Mesenchymal stem cell (in vitro differentiated cells and primary cell): ENCODE measurements around the gene SEPTIN12.

Experiments used
- DNase-seq: peaks from one replicate; pipeline ENCODE4 v3.0.0-alpha.2; 2013
- H2AFZ ChIP-seq: one replicate; pipeline ENCODE4 v1.6.1; 2013; ENCODE audit warnings: low read depth, mild to moderate bottlenecking, control low read depth, inconsistent platforms, low read length, moderate library complexity
- H2AK5ac ChIP-seq: 2 replicates; pipeline ENCODE4 v1.6.1; 2013; ENCODE audit warnings: low read length, moderate library complexity, mild to moderate bottlenecking, inconsistent platforms; ENCODE audit not compliant: severe bottlenecking
- H2BK120ac ChIP-seq: one replicate; pipeline ENCODE4 v1.6.1; 2013; ENCODE audit warnings: low read depth, mild to moderate bottlenecking, inconsistent platforms, low read length, moderate library complexity
- H2BK12ac ChIP-seq, 2 experiments: one replicate each; pipeline ENCODE4 v1.6.1; 2013; ENCODE audit warnings: inconsistent platforms in 2 of 2, low read length in 2 of 2, mild to moderate bottlenecking in 2 of 2, moderate library complexity in 2 of 2, control low read depth in 1 of 2
- H2BK15ac ChIP-seq: one replicate; pipeline ENCODE4 v1.6.1; 2013; ENCODE audit warnings: mild to moderate bottlenecking, low read depth, inconsistent platforms; ENCODE audit not compliant: poor library complexity, severe bottlenecking
- H2BK5ac ChIP-seq: 2 replicates; pipeline ENCODE4 v1.6.1; 2013; ENCODE audit warnings: low read depth, mild to moderate bottlenecking, low read length, control low read depth, inconsistent platforms; ENCODE audit not compliant: poor library complexity, severe bottlenecking
- H3K14ac ChIP-seq, 2 experiments: one replicate each; pipeline ENCODE4 v1.6.1; 2013; ENCODE audit warnings: inconsistent platforms in 2 of 2, low read length in 2 of 2, control low read depth in 1 of 2, mild to moderate bottlenecking in 1 of 2, moderate library complexity in 1 of 2
- H3K18ac ChIP-seq, 2 experiments: one replicate each; pipeline ENCODE4 v1.6.1; 2013; ENCODE audit warnings: inconsistent platforms in 2 of 2, low read length in 2 of 2, control low read depth in 1 of 2, low read depth in 1 of 2, mild to moderate bottlenecking in 1 of 2
- H3K23ac ChIP-seq, 2 experiments: one replicate each; pipeline ENCODE4 v1.6.1; 2013; ENCODE audit warnings: inconsistent platforms in 2 of 2, low read length in 2 of 2, mild to moderate bottlenecking in 2 of 2, moderate library complexity in 2 of 2, control low read depth in 1 of 2
- H3K27ac ChIP-seq: 2 replicates; pipeline ENCODE4 v1.5.1; 2013; ENCODE audit warnings: mild to moderate bottlenecking, moderate library complexity, low read length, control low read depth, inconsistent platforms; ENCODE audit not compliant: poor library complexity, severe bottlenecking
- H3K27me3 ChIP-seq, 2 experiments: 2 replicates each; pipeline versions ENCODE4 v1.6.1 to v1.7.0; 2013; ENCODE audit warnings: low read length in 2 of 2, mild to moderate bottlenecking in 2 of 2, moderate library complexity in 2 of 2, control low read depth in 1 of 2, inconsistent platforms in 1 of 2; ENCODE audit not compliant: control insufficient read depth in 1 of 2, insufficient read depth in 1 of 2
- H3K36me3 ChIP-seq, 2 experiments: 2 replicates each; pipeline versions ENCODE4 v1.6.1 to v1.7.0; 2013; ENCODE audit warnings: low read length in 2 of 2, control low read depth in 1 of 2, inconsistent platforms in 1 of 2, low read depth in 1 of 2, mild to moderate bottlenecking in 1 of 2; ENCODE audit not compliant: insufficient read depth in 2 of 2, control insufficient read depth in 1 of 2
- H3K4ac ChIP-seq, 2 experiments: one replicate each; pipeline ENCODE4 v1.6.1; 2013; ENCODE audit warnings: inconsistent platforms in 2 of 2, low read length in 2 of 2, mild to moderate bottlenecking in 2 of 2, moderate library complexity in 2 of 2, control low read depth in 1 of 2, low read depth in 1 of 2
- H3K4me1 ChIP-seq: 2 replicates; pipeline ENCODE4 v1.6.1; 2013; ENCODE audit warnings: low read depth, low read length, control low read depth; ENCODE audit not compliant: control insufficient read depth, insufficient read depth
- H3K4me2 ChIP-seq: 2 replicates; pipeline ENCODE4 v1.6.1; 2013; ENCODE audit warnings: low read length, mild to moderate bottlenecking, inconsistent platforms; ENCODE audit not compliant: poor library complexity, severe bottlenecking
- H3K4me3 ChIP-seq, 2 experiments: 2 replicates each; pipeline versions ENCODE4 v1.5.1 to v1.7.0; 2013; ENCODE audit warnings: low read length in 2 of 2, mild to moderate bottlenecking in 2 of 2, control low read depth in 1 of 2, low read depth in 1 of 2; ENCODE audit not compliant: insufficient read depth in 1 of 2
- H3K79me1 ChIP-seq: replicated peaks from 2 replicates; pipeline ENCODE4 v1.6.1; 2013; ENCODE audit warnings: mild to moderate bottlenecking, control low read depth, low read length, inconsistent platforms; ENCODE audit not compliant: poor library complexity, severe bottlenecking
- H3K9ac ChIP-seq: 2 replicates; pipeline ENCODE4 v1.7.0; 2013; ENCODE audit warnings: mild to moderate bottlenecking, low read length, moderate library complexity
- H3K9me3 ChIP-seq: 2 replicates; pipeline ENCODE4 v1.7.0; 2013; ENCODE audit warnings: mild to moderate bottlenecking, low read length; ENCODE audit not compliant: control insufficient read depth
- H4K8ac ChIP-seq: one replicate; pipeline ENCODE4 v1.6.1; 2013; ENCODE audit warnings: inconsistent platforms, mild to moderate bottlenecking, low read length, moderate library complexity
- H4K91ac ChIP-seq: one replicate; pipeline ENCODE4 v1.6.1; 2013; ENCODE audit warnings: mild to moderate bottlenecking, low read length, inconsistent platforms
- WGBS: methylation state at CpG from one replicate; pipeline ENCODE4 v1.1.7; 2013; ENCODE audit warnings: mixed read lengths; 5-methylcytosine and 5-hydroxymethylcytosine counted together

The SEPTIN12 gene

GRCh38 chr16:4771646-4772045, 16.5 kb downstream of the SEPTIN12 start:
- Histone ChIP-seq H3K23ac (no peak overlapping the region), H3K27me3 (no peaks in the 10 kb centered on the region), H3K14ac (no peak overlapping the region), H3K79me1 (peaks cover 1% of the 10 kb centered on the region), H2BK12ac (no peak overlapping the region), H3K4me2 (no peak overlapping the region), H3K9me3 (no peaks in the 10 kb centered on the region), H2BK5ac (no peak overlapping the region), H3K4me1 (peaks cover 3% of the 10 kb centered on the region), H3K27ac (no peak overlapping the region), H3K18ac (no peak overlapping the region), H3K36me3 (no peaks in the 10 kb centered on the region), H3K4ac (no peak overlapping the region), H2BK15ac (no peak overlapping the region), H2AK5ac (no peak overlapping the region), H4K8ac (no peak overlapping the region), H3K4me3 (no peak overlapping the region), H2AFZ (no peak overlapping the region), H2BK120ac (no peak overlapping the region), H4K91ac (no peak overlapping the region), H3K9ac (no peak overlapping the region)
- DNase-seq: no peak
- 54% methylated on average over 2 of the region's 3 CpGs for WGBS

GRCh38 chr16:4769306-4769638, 18.9 kb downstream of the SEPTIN12 start:
- H2AK5ac ChIP-seq: no peak overlapping the region
- no peak for DNase-seq
- H3K36me3 ChIP-seq: peaks cover 9 to 11% of the 10 kb centered on the region in 2 experiments
- no peak overlapping the region for H2BK5ac ChIP-seq
- no peak overlapping the region for H2BK15ac ChIP-seq
- 90% methylated on average over 7 of the region's 7 CpGs for WGBS
- no peak overlapping the region for H2BK12ac ChIP-seq
- H3K9me3 ChIP-seq: no peaks in the 10 kb centered on the region
- no peak overlapping the region for H3K18ac ChIP-seq
- no peak overlapping the region for H3K27ac ChIP-seq
- peaks cover 18% of the 10 kb centered on the region for H3K4me1 ChIP-seq
- no peak overlapping the region for H3K14ac ChIP-seq
- peak overlapping the region; percentile 94 for H3K9ac ChIP-seq
- peak overlapping the region in 1 of 2 experiments; percentile 89 for H3K4me3 ChIP-seq
- H2BK120ac ChIP-seq: no peak overlapping the region
- H4K91ac ChIP-seq: no peak overlapping the region
- H2AFZ ChIP-seq: no peak overlapping the region
- H3K79me1 ChIP-seq: peaks cover 11% of the 10 kb centered on the region
- H3K23ac ChIP-seq: no peak overlapping the region
- no peak overlapping the region for H3K4me2 ChIP-seq
- H3K4ac ChIP-seq: no peak overlapping the region
- H3K27me3 ChIP-seq: no peaks in the 10 kb centered on the region
- peak overlapping the region; percentile 67 for H4K8ac ChIP-seq

GRCh38 chr16:4768549-4769305, 19.4 kb downstream of the SEPTIN12 start:
- H2BK5ac ChIP-seq: no peak overlapping the region
- H2AK5ac ChIP-seq: peak overlapping the region; percentile 11
- peak overlapping the region; percentile 62 to 89 for H3K4me3 ChIP-seq
- peak; percentile 95 for DNase-seq
- peak overlapping the region; percentile 94 for H3K9ac ChIP-seq
- peak overlapping the region in 1 of 2 experiments; percentile 70 for H3K14ac ChIP-seq
- no peak overlapping the region for H3K23ac ChIP-seq
- WGBS: 6% methylated on average over 48 of the region's 48 CpGs
- H4K8ac ChIP-seq: peak overlapping the region; percentile 67
- peaks cover 14 to 16% of the 10 kb centered on the region in 2 experiments for H3K36me3 ChIP-seq
- H2BK120ac ChIP-seq: no peak overlapping the region
- peak overlapping the region; percentile 96 for H3K27ac ChIP-seq
- no peak overlapping the region for H4K91ac ChIP-seq
- no peak overlapping the region for H2BK12ac ChIP-seq
- no peaks in the 10 kb centered on the region for H3K27me3 ChIP-seq
- H2BK15ac ChIP-seq: no peak overlapping the region
- H3K4ac ChIP-seq: peak overlapping the region; percentile 46 to 88
- H3K18ac ChIP-seq: peak overlapping the region; percentile 79 to 93
- peaks cover 13% of the 10 kb centered on the region for H3K79me1 ChIP-seq
- peak overlapping the region; percentile 91 for H2AFZ ChIP-seq
- H3K9me3 ChIP-seq: no peaks in the 10 kb centered on the region
- H3K4me1 ChIP-seq: peaks cover 19% of the 10 kb centered on the region
- H3K4me2 ChIP-seq: peak overlapping the region; percentile 87

- Histone ChIP-seq H3K9ac (peak overlapping the region; percentile 94), H3K4ac (peak overlapping the region; percentile 46 to 88), H2BK15ac (no peak overlapping the region), H4K91ac (no peak overlapping the region), H2AK5ac (peak overlapping the region; percentile 49), H3K14ac (no peak overlapping the region), H4K8ac (peak overlapping the region; percentile 27), H3K27ac (peak overlapping the region; percentile 96), H3K9me3 (no peaks in the 10 kb centered on the region), H3K36me3 (peaks cover 21 to 23% of the 10 kb centered on the region in 2 experiments), H3K18ac (peak overlapping the region; percentile 79 to 89), H3K23ac (no peak overlapping the region), H3K4me3 (peak overlapping the region; percentile 39 to 89), H3K4me1 (peaks cover 21% of the 10 kb centered on the region), H2BK12ac (peak overlapping the region in 1 of 2 experiments; percentile 42), H2BK120ac (no peak overlapping the region), H2AFZ (peak overlapping the region; percentile 80), H3K4me2 (peak overlapping the region; percentile 87), H3K79me1 (peaks cover 18% of the 10 kb centered on the region), H3K27me3 (no peaks in the 10 kb centered on the region), H2BK5ac (no peak overlapping the region)
- 70% methylated on average over 17 of the region's 17 CpGs for WGBS
- peak; percentile 68 for DNase-seq
These were observed 20.1 kb downstream of the SEPTIN12 start for GRCh38 chr16:4767872-4768548.
